GM19193 (cell line): Measurements from ENCODE around the gene FSHB.

ENCODE experiments used
- POLR2A ChIP-seq: IDR thresholded peaks from 4 replicates; pipeline ENCODE4 v1.6.1; 2011; ENCODE audit not compliant: insufficient read depth, insufficient read length; ENCODE audit errors: extremely low read depth

Gene FSHB

GRCh38 chr11:30230714-30231113, at the start of gene FSHB:
Gene FSHB, plus strand, starts transcription at chr11:30231014. Its CDS starts 889 bp downstream, at chr11:30231903.
- no peak for TF ChIP-seq POLR2A

GRCh38 chr11:30186748-30187147, 44.1 kb upstream of the FSHB start:
- TF ChIP-seq POLR2A: no peak

GRCh38 chr11:30192620-30193019, 38.2 kb upstream of the FSHB start:
- no peak for TF ChIP-seq POLR2A

GRCh38 chr11:30196400-30197206, 34.2 kb upstream of the FSHB start:
- TF ChIP-seq POLR2A: no peak

GRCh38 chr11:30197869-30198268, 32.9 kb upstream of the FSHB start:
- TF ChIP-seq POLR2A: no peak

GRCh38 chr11:30203850-30204249, 27.0 kb upstream of the FSHB start:
- no peak for TF ChIP-seq POLR2A

GRCh38 chr11:30206249-30206996, 24.4 kb upstream of the FSHB start:
- no peak for TF ChIP-seq POLR2A

- TF ChIP-seq POLR2A: no peak
Observed at GRCh38 chr11:30210357-30210756, 20.5 kb upstream of the FSHB start.

- no peak for TF ChIP-seq POLR2A
Observed at GRCh38 chr11:30216534-30216933, 14.3 kb upstream of the FSHB start.

GRCh38 chr11:30218278-30218677, 12.5 kb upstream of the FSHB start:
- TF ChIP-seq POLR2A: no peak

GRCh38 chr11:30225642-30226041, 5.2 kb upstream of the FSHB start:
- no peak for TF ChIP-seq POLR2A

GRCh38 chr11:30228323-30228884, 2.4 kb upstream of the FSHB start:
- TF ChIP-seq POLR2A: no peak

GRCh38 chr11:30239025-30239424, 8.2 kb downstream of the FSHB start:
- TF ChIP-seq POLR2A: no peak

- no peak for TF ChIP-seq POLR2A
Observed at GRCh38 chr11:30244265-30244664, 13.5 kb downstream of the FSHB start.

GRCh38 chr11:30245621-30246020, 14.8 kb downstream of the FSHB start:
- no peak for TF ChIP-seq POLR2A
